NOMO-1 treated with dmso at 0.1 percent for 144 hours (cell line): ENCODE results near the gene FSTL3.
"Not testable (repeated sequence)": the region's sequence is repeated elsewhere in the genome, so short reads cannot be mapped to it uniquely, and the experiment has no call there.

Source experiments
- DNase-seq: peaks from one replicate; lab custom pipeline; 2025; ENCODE audit not compliant: unreplicated experiment; lab: John Stamatoyannopoulos, UW

The FSTL3 gene

DNA sequence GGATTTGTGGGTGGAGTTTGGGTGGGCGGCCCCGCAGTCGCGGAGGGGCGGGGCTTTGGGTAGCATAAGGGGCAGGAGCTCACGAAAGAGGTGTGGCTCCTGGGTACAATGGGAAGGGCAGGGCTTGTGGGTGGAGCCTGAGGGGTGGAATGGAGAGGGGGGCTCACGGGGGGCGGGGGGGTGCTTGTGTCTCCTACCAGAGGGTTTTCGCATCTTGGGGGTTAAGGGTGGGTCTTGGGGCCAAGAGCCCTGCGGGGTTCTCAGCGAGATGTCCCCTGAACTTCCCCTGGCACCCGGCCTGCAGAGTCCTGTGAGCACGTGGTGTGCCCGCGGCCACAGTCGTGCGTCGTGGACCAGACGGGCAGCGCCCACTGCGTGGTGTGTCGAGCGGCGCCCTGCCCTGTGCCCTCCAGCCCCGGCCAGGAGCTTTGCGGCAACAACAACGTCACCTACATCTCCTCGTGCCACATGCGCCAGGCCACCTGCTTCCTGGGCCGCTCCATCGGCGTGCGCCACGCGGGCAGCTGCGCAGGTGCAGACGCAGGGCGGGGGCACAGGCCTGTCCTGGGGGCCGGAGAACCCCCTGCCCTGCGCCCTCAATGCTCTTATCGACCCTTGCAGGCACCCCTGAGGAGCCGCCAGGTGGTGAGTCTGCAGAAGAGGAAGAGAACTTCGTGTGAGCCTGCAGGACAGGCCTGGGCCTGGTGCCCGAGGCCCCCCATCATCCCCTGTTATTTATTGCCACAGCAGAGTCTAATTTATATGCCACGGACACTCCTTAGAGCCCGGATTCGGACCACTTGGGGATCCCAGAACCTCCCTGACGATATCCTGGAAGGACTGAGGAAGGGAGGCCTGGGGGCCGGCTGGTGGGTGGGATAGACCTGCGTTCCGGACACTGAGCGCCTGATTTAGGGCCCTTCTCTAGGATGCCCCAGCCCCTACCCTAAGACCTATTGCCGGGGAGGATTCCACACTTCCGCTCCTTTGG is 5.1 kb downstream of the FSTL3 start:
- no peak for DNase-seq

DNA sequence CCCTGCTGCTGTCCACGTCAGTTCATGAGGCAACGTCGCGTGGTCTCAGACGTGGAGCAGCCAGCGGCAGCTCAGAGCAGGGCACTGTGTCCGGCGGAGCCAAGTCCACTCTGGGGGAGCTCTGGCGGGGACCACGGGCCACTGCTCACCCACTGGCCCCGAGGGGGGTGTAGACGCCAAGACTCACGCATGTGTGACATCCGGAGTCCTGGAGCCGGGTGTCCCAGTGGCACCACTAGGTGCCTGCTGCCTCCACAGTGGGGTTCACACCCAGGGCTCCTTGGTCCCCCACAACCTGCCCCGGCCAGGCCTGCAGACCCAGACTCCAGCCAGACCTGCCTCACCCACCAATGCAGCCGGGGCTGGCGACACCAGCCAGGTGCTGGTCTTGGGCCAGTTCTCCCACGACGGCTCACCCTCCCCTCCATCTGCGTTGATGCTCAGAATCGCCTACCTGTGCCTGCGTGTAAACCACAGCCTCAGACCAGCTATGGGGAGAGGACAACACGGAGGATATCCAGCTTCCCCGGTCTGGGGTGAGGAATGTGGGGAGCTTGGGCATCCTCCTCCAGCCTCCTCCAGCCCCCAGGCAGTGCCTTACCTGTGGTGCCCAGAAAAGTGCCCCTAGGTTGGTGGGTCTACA is 6.6 kb downstream of the FSTL3 start:
- DNase-seq = no peak

DNA sequence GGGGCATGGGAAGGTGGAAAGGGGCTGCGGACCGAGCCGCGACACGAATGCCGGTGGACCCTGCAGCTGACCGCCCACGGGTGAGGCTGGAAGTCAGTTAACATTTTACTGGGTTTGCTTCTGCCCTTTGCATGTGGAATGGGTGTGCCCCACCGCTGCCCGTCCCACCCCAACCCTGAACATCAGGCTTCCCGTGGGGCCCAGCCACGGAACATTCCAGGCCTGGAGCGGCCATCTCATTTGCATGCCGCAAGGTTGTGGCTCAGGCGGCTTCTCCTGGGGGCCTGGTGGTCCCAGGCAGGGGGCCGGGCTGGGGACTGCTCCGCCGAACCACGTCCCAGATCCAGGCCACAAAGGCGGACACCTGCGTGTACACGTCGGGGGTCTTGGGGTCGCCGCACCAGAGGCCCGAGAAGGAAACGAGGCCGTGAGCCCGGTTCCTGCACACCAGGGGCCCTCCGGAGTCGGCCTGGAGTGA is 9.3 kb downstream of the FSTL3 start:
- DNase-seq = no peak

DNA sequence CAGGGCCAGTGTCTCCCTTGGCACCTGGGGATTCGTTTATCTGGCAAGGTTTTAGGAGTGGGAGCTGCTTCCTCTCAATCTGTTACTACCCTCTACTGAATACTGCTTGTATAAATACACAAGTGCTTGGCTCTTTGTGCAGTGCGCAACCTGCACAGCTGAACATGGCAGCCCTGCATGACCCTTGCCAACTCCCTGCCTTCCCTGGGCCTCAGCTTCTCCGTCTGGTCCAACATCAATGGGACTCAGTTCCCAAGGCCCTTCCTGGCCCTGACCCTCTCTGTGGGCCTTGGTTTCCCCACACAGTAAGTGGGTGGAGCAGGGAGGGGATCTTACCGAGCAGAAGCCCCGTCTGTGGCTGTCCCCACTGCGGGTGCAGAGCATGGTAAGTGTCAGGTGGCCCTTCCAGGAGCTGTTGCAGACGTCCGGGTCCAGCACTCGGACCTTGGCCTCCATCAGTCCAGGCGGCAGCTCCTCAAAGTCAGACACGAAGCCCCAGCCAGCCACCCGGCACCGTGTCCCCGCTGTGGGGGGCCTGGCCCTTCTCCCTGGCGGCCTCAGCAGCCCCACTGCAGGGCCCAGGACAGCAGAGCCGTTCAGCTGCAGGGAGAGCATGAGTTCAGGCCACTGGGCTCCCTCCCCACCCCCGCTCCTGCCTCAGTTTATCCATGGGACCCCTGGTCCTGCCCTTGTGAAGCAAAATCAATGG is 10.6 kb downstream of the FSTL3 start:
- no peak for DNase-seq

DNA sequence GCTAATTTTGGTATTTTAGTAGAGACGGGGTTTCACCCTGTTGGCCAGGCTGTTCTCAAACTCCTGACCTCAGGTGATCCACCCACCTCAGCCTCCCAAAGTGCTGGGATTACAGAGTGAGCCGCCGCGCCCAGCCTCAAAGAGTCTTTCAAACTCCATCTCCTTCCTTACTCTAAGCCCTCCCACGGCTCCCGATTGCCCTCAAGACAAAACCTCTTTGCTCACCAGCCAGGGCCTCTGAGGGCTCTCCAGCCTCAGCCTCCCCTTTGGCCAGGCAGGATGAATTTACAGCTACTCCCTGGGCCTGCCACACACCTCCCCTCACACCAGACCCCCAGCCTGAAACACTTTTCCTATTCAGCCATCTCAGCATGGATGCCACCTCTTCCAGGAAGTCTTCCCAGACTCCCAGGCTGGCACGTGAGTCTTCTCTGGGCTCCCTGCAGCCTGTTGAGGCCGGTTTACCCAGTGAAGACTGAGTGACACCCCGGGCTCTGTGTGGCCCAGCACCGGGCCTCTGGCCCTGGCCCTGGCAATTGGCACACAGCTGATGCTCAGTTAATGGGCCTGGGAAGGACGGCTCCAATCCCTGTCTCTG is 11.5 kb downstream of the FSTL3 start:
- DNase-seq = no peak

DNA sequence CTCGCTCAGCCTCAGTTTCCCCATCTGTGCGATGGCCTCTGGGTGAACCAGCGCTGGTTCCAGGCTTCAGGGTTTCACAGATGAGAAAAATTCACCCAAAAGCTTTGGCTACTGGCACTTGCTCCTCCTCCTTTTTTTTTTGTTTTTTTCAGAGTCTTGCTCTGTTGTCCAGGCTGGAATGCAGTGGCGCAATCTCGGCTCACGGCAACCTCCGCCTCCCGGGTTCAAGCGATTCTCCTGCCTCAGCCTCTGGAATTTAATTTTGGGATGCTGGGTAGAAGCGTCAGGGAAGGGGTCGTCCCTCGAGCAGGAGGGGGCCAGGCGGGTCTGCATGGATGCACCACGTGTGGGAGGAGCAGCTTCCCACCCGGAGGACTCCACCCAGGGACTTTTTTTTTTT is 12.0 kb downstream of the FSTL3 start:
- no peak for DNase-seq

DNA sequence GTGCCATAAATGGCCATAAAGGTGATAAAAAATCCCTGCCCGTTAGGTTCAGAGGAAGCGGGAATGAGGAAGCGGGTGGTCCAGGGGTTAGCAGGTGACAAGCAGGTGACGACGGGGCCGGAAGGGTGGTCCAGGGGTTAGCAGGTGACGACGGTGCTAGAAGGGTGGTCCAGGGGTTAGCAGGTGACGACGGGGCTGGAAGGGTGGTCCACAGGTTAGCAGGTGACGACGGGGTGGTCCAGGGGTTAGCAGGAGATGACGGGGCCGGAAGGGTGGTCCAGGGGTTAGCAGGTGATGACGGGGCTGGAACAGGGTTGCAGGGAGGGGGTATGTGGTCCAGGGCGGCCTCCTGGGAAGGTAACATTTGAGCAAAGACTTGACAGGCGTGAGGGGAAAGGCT is 12.8 kb downstream of the FSTL3 start:
- DNase-seq = no peak

DNA sequence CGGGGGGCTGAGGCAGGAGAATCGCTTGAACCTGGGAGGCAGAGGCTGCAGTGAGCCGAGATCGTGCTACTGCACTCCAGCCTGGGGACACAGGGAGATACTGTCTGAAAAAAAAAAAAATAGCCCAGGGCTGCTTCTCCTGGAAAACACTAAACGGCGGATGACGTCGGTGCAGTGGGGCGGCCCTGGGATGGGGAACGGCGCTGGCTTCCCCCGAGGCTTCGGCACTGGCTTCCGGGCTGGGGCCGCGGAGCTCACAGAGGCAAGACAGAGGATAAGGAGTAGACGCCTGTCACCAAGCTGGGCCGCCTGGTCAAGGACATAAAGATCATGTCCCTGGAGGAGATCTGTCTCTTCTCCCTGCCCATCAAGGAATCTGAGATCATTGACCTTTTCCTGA is 14.0 kb downstream of the FSTL3 start:
- no peak for DNase-seq

DNA sequence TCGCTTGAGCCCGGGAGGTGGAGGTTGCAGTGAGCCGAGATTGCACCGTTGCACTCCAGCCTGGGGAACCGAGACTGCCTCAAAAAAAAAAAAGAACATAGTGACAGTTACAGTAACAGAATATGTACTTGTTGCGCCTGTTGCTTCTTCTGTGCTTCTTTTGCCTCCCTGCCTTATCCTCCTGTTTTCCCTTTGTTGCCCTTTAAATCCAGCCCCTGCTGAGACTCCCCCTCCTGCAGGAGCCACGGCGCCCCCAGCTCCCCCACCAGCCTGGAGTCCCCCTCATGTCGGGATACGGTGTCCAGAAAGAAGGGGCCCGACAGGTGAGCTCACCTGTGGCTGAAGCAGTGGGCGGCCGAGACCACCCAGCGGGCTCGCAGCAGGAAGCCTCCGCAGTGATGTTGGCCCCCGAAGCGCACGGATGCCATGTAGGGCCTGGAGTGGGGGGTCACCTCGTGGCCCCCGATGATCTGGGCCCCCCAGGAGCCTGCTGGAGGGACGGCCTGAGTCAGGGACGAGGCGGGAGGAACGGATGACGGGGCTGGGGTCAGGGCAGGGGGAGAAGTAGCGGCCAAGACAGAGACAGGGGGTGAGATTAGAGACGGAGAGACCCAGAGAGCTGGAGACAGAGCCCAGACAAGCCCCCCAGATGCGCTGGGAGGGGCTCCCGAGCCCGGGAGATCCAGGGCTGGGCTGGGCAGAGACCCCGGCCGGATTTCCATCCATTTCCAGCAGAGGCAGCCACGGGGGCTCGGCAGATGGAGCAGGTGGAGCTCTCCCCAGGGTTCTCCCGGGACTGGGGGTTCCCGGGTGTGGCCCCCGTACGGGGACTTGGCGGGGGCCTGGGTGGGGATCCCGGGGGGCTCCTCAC is 18.5 kb downstream of the FSTL3 start:
- peak; percentile 21 for DNase-seq

DNA sequence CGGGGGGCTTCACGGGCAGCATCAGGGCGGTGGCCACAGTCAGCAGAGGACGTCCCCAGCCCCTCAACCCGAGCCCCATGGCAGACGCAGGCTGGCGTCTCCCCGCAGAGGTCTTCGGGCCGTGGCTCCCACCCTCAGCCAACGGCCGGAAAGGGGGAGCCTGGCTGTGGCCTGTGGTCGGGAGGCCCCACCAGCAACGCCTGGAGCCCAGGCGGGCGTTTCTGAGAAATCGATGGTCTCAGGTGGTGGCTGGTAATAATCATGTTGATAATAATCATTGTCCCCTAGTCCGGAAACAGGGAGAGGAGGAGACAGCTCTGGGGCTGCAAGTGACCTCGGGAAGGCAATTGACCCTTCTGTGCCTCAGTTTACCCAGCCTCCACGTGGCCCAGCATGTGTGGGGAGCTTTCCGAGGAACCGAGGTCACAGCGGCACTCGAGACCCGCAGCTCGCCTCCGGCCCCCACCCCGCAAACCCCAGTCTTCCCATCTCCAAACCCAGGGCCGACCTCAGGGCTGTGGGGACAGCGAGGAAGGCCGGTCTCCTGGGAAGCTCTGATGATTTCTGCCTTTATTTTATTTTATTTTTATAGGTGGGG is 19.3 kb downstream of the FSTL3 start, which contains the start of gene PRSS57:
PRSS57 (minus strand) TSS at position 101 of the 598 bp plus-strand sequence; CDS start at position 79, 22 bp downstream.
- peak; percentile 36 for DNase-seq

DNA sequence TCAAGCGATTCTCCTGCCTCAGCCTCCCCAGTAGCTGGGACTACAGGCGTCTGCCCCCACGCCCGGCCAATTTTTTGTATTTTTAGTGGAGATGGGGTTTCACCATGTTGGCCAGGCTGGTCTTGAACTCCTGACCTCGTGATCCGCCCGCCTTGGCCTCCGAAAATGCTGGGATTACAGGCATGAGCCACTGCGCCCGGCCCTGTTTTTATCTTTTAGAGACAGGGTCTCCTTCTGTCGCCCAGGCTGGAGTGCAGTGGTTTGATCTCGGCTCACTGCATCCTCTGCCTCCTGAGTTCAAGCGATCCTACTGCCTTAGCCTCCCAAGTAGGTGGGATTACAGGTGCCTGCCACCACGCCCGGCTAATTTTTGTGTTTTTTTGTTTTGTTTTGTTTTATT is 22.3 kb downstream of the FSTL3 start:
- not testable (repeated sequence) for DNase-seq

DNA sequence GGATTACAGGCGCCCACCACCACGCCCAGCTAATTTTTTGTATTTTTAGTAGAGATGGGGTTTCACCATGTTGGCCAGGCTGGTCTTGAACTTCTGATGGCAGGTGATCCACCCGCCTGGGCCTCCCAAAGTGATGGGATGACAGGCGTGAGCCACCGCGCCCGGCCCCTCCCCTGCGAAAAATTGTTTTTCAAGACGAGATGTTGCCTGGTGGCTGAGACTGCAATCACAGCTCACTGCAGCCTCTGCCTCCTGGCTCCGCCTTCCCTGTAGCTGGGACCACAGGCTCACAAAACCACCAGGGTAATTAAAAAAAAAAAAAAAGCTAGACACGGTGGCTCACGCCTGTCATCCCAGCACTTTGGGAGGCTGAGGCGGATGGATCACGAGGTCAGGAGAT is 23.7 kb downstream of the FSTL3 start:
- peak; percentile 51 for DNase-seq

DNA sequence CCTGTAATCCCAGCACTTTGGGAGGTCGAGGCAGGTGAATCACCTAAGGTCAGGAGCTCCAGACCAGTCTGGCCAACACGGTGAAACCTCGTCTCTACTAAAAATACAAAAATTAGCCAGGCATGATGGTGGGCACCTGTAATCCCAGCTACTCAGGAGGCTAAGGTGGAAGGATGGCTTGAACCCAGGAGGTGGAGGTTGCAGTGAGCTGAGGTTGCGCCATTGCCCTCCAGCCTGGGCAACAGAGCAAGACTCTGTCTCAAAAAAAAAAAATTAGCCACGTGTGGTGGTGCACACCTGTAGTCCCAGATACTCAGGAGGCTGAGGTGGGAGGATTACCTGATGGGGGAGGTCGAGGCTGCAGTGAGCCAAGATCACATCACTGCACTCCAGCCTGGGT is 26.7 kb downstream of the FSTL3 start:
- DNase-seq = not testable (repeated sequence)

DNA sequence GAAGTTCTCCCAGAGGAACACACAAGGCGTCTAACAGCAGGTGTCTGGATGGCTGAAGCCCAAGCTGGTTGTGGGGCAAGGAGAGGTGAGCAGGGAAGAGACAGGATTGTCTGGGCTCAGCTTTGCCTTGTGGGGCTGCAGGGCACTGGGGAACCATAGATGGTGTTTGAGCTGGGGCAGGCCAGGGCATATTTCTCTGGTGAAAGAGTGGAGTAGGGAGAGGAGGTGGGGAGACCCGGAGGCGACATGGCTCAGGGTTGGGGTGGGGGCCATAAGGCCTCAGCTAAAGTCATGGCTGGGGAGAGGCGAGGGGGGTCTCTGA is 27.1 kb downstream of the FSTL3 start:
- no peak for DNase-seq

DNA sequence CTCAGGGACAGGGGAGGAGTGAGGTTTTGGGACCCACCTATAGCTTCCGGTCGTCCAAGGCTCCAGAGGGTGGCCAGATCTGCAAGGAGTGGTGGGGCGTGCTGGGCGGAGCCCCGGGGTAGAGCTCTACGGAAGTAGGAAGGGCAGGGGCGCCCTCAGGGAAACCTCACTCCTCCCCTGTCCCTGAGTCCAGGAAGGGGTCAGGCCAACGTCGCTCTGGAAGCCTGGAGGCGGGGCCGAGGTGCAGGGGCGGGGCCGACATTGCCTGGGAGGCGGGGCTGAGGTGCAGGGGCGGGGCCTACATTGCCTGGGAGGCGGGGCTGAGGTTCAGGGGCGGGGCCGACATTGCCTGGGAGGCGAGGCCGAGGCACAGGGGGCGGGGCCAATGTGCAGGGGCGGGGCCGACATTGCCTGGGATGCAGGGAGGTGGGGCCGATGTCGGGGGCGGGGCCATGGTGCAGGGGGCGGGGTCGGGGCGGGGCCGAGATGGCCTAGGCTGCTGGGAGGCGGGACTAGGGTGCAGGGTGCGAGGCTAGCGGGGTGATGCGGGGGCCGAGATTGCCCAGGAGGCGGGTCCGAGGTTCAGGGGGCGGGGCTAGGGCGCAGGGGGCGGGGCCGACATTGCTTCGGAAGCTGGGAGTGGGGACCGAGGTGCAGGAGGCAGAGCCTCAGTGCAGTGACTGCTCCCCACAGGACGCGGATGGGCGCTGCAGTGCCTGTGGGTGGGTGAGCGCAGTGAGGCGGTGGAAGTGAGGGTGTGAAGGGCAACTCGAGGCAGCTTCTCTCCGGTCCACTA is 27.7 kb downstream of the FSTL3 start:
- DNase-seq = peak; percentile 97

DNA sequence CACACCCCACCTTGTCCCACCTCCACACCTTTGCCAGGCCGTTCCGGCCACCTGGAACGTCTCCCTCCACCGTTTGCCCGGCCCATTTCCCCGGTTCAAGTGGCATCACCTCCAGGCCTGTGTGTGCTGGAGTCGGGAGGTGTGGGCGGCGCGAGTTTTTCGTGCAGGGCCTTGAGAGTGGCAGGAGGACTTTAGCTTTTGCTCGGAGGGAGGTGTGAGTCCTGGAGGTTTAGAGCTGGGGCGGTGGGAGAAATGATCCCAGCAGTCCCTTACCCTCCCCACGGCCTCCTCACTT is 28.2 kb downstream of the FSTL3 start:
- no peak for DNase-seq

DNA sequence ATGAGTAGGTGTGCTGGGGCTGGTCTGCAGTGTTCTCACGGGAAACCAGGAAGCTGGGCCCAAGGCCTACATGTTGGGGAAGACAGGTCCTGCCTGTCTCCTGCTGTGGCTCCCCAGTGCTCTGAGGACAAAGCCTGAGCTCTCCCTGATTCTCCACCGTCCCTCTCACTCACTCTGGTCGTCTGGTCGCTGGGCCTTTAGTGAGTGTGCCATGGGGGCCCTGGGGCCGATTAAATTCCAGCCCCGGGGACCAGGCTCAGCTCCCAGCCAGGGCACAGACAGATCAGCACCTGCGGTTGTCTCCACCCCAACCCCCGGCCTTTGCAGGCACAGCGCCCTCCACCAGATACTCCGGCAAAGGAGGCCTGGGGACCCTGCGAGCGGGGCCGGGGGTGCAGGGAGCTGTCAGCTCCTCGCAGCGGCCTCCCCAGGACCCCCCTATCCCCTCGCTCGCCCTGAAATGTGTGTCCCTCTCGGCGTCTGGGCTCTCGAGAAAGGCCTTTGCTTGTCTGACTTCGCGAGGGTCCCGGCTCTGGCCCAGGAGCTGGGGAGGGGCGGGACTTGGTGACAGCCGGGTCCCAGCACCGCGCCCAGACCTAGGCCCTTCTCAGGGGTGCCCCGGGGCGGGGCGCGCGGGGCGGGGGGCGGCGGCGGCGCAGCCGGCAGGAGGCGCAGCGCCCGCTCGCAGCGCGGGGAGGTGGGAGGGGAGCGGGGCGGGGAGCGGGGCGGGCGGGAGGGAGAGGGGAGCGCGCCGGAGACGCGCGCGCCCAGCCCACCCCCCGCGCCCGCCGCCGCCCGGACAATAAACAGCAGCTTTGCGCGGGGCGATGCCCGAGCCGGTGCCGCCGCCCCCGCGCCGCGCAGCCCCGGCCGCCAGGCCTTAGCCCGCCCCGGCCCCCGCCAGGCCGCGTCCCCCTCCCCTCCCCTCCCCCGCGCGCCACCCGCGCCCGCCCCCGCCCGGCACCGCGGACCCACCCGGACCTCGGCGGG is 32.3 kb downstream of the FSTL3 start, which contains the start of gene PALM:
PALM (plus strand) TSS at position 782 of the 990 bp plus-strand sequence. CDS start 212 bp downstream, outside the sequence.
- no peak for DNase-seq
